ENCODE data around the gene GLYATL1. TPM values are rescaled to one million over a fixed set of nuclear protein-coding genes. Genes with fewer than 3 reads are reported as not detected.

GLYATL1 gene
- total RNA-seq, 1 donor from 2014 or later, result 4.5 TPM

GRCh38 chr11:58914821-58915543, 24.3 kb upstream of the GLYATL1 start:
- H3K4me3 Mint-ChIP-seq, result no peak overlapping the region
- H3K36me3 Mint-ChIP-seq, result no peaks in the 10 kb centered on the region
- H3K4me1 Mint-ChIP-seq (ENCODE audit: unreplicated experiment), result no peaks in the 10 kb centered on the region
- peaks cover 32% of the 10 kb centered on the region for H3K27me3 Mint-ChIP-seq
- peaks cover 6% of the 10 kb centered on the region for H3K9me3 Mint-ChIP-seq
- no peak for TF ChIP-seq CTCF (conservative IDR thresholded peaks at IDR 0.05)
- H3K27ac Mint-ChIP-seq, result no peak overlapping the region
- DNase-seq (ENCODE audit: extremely low spot score, unreplicated experiment), result no peak

- H3K4me1 Mint-ChIP-seq (ENCODE audit: unreplicated experiment), result no peaks in the 10 kb centered on the region
- no peak for TF ChIP-seq CTCF (conservative IDR thresholded peaks at IDR 0.05)
- no peak overlapping the region for H3K27ac Mint-ChIP-seq
- no peak overlapping the region for H3K4me3 Mint-ChIP-seq
- H3K9me3 Mint-ChIP-seq, result peaks cover 6% of the 10 kb centered on the region
- no peak for DNase-seq (ENCODE audit: extremely low spot score, unreplicated experiment)
- peaks cover 24% of the 10 kb centered on the region for H3K27me3 Mint-ChIP-seq
- no peaks in the 10 kb centered on the region for H3K36me3 Mint-ChIP-seq
These were observed 22.7 kb upstream of the GLYATL1 start for GRCh38 chr11:58916637-58917036.

- DNase-seq (ENCODE audit: extremely low spot score, unreplicated experiment), result no peak
- TF ChIP-seq CTCF (conservative IDR thresholded peaks at IDR 0.05), result no peak
- Mint-ChIP-seq H3K4me1 (ENCODE audit: unreplicated experiment) (no peaks in the 10 kb centered on the region), H3K9me3 (peaks cover 6% of the 10 kb centered on the region), H3K36me3 (no peaks in the 10 kb centered on the region), H3K27me3 (peaks cover 21% of the 10 kb centered on the region), H3K4me3 (no peak overlapping the region), H3K27ac (no peak overlapping the region)
These were observed 22.0 kb upstream of the GLYATL1 start for GRCh38 chr11:58917159-58917783.

GRCh38 chr11:58919561-58919960, 19.7 kb upstream of the GLYATL1 start:
- no peak for TF ChIP-seq CTCF (conservative IDR thresholded peaks at IDR 0.05)
- peaks cover 11% of the 10 kb centered on the region for H3K27me3 Mint-ChIP-seq
- no peaks in the 10 kb centered on the region for H3K36me3 Mint-ChIP-seq
- no peak for DNase-seq (ENCODE audit: extremely low spot score, unreplicated experiment)
- no peak overlapping the region for H3K4me3 Mint-ChIP-seq
- H3K27ac Mint-ChIP-seq, result no peak overlapping the region
- H3K4me1 Mint-ChIP-seq (ENCODE audit: unreplicated experiment), result peaks cover 2% of the 10 kb centered on the region
- peaks cover 6% of the 10 kb centered on the region for H3K9me3 Mint-ChIP-seq

GRCh38 chr11:58919980-58920379, 19.3 kb upstream of the GLYATL1 start:
- Mint-ChIP-seq H3K4me1 (ENCODE audit: unreplicated experiment) (peaks cover 4% of the 10 kb centered on the region), H3K36me3 (no peaks in the 10 kb centered on the region), H3K27me3 (peaks cover 8% of the 10 kb centered on the region), H3K4me3 (no peak overlapping the region), H3K27ac (no peak overlapping the region), H3K9me3 (peaks cover 6% of the 10 kb centered on the region)
- no peak for TF ChIP-seq CTCF (conservative IDR thresholded peaks at IDR 0.05)
- no peak for DNase-seq (ENCODE audit: extremely low spot score, unreplicated experiment)
